HG02642 (cell line): ENCODE data around the gene PYGM.
"Not testable (repeated sequence)": the region's sequence is repeated elsewhere in the genome, so short reads cannot be mapped to it uniquely, and the experiment has no call there.

ENCODE experiments used
- ATAC-seq: cut with Tn5 transposase; IDR thresholded peaks from one replicate; pipeline ENCODE4 v1.9.1; 2021; ENCODE audit warnings: mild to moderate bottlenecking; ENCODE audit not compliant: unreplicated experiment, poor library complexity

PYGM gene

DNA sequence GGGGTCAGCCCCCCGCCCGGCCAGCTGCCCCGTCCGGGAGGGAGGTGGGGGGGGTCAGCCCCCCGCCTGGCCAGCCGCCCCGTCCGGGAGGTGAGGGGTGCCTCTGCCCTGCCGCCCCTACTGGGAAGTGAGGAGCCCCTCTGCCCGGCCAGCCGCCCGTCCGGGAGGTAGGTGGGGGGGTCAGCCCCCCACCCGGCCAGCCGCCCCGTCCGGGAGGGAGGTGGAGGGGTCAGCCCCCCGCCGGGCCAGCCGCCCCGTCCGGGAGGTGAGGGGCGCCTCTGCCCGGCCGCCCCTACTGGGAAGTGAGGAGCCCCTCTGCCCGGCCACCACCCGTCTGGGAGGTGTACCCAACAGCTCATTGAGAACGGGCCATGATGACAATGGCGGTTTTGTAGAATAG, 57.8 kb downstream of the PYGM start:
- ATAC-seq, result not testable (repeated sequence)

DNA sequence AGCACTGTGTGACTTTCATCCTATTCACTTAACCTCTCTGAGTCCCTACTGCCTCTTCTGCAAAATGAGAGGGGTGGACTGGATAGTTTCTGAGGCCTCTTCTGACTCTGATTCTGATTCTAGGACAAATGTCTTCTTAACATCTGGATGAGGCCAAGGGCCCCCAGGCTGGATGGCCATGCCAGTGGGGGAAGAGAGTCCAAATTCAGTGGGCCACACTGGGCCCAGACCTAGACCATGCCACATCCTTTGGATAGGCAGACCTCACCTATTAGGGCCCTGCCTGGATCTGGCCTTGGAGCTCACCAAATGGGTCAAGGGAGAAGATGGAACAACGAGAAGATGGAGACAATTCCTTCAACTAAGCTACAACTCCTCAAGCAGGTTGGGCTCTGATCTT, 61.3 kb downstream of the PYGM start:
- no peak for ATAC-seq

DNA sequence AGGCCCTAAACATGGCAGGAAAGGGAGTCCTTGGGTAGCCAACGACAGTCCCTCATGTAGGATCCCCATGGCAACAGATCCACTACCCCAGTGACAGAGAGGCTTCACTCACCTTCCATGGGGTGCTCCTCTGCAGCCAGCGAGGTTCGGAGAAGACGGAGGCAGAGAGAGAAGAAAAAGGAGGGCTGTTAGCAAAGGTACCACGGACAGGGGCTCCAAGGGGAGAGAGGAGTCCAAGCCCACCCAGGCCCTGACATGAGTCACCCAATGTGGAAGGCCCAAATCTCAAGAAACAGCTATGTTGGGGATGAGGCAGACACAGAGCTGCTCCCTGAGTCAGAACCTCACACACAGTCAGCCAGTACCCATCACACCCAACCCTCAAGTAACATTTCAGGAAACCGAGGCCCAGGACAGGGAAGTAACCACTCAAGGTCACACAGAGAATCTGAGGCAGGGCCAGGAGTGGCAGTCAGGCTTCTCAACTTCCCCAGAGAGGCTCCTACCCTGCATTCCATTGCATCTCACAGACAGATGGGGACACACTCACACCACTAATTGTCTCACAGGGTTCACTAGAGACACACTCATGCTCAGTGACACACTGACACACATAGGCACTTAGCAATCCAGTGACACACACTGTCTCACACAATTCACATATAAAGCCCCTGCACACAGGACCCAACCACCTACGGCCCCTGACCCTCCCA, 62.0 kb downstream of the PYGM start:
- ATAC-seq, result no peak
